ENCODE measurements around the gene ABRACL.
"Not testable (repeated sequence)": the region's sequence is repeated elsewhere in the genome, so short reads cannot be mapped to it uniquely, and the experiment has no call there.

GRCh38 chr6:139050131-139050769, 21.7 kb downstream of the ABRACL start:
- not testable (repeated sequence) for TF ChIP-seq POLR2AphosphoS5, CTCF, POLR2A (IDR thresholded peaks at IDR 0.05)

All from upper lobe of left lung (tissue), 4 donors.